ENCODE data around the gene MAN1A1.
A peak's percentile ranks its signal among the peaks of the same experiment; 100 is the strongest.

MAN1A1 gene

DNA sequence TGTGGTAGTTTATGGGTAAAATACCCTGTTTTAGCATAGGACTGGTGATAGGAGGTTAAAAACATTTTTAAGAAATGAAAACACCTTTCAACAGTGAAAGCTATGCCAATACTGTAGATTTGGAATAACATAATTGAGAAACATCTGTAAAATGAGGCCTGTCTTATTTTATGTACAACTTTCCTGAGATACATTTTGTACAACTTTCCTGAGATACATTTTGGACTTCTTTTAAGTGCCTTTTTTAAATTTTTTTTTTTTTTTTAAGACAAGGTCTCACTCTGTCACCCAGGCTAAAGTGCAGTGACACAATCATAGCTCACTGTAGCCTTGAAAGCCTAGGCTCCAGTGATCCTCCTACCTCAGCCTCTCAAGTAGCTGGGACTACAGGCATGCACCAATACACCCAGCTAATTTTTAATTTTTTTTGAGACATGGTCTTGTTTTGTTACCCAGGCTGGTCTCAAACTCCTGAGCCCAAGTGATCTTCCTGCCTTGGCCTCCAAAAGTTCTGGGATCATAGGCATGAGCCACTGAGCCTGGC, 84.6 kb downstream of the MAN1A1 start:
- no peak for FAIRE-seq

DNA sequence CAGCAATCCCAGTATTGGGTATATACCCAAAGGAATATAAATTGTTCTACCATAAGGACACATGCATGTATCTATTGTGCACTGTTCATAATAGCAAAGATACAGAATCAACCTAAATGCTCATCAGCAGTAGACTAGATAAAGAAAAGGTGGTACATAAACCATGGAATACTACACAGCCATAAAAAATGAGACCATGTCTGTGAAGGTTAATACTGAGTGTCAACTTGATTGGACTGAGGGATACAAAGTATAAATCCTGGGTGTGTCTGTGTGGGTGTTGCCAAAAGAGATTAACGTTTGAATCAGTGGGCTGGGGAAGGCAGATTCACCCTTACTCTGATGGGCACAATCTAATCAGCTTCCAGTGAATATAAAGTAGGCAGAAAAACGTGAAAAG, 86.9 kb downstream of the MAN1A1 start:
- FAIRE-seq = no peak

DNA sequence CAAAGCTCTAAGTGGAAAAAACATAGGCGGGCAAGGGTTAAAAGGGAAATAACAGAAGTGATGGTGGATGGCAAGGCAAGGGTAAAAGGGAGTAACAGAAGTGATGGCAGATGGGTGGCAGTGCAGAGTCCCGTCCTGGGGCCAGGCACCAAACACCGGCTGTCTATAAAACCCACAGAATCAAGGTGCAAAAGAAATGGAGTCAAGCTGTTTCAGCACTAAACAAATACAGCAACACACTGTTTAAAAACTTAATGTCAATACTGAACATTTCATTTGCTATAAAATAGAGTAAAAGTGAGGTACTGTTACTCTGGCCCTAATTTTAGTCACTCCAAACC, 87.6 kb downstream of the MAN1A1 start:
- FAIRE-seq = no peak

DNA sequence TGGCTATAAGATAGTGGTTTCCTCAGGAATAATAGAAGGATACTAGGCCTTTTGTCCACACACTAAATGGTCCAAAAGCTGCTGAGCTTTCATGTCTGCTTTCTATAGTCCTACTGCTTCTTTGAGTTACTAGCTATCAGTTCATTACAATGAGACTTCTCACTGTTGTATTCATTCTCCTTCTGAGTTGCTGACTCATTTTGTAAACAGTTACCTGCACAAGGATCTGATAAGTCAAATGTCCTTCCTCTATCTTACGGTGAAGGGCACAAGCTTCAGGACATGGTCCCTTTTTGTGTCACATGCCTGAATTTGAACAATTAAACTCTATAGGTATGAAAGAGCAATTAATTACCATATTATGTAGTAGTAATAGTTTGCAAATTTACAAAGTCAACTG, 90.5 kb downstream of the MAN1A1 start:
- FAIRE-seq = no peak

DNA sequence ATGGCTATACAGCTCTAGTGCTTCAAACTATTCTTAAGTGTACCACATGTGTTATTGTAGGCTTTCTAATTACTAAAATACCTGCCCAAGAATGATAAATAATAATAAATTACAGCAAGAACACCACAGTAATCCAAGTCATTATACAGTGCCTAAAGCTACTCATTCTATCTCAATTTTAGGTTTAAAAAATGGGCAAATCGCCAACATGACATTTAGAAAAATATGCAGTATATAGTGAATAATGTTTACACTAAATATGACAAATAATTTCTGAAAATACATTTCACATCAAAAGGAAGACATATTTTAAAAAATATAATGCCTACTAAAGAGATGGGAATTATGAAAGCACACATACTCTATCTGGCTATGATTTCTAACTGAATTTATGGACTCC, 91.8 kb downstream of the MAN1A1 start:
- no peak for FAIRE-seq

DNA sequence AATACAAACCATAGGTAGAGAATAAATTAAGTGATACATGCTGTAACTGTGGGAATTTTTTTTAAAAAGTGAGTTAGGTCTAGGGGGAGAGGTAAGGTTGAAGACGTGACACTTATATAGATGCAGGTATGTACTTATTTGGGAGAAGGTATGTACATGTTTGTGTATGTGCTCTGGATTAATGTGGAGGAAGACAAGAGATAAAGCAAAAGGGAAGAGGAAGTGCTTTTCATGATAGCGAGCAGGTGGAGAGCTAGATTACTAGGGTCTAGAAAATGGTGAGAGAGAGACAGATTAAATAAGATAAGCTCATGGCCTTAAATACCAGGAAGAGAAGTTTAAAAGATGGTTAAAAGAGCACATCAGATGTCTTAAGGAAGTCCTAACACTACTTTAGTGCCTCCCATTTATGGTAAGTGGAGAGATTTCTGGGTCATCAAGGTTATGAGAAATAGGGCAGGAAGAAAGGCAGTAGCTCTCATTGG, 92.5 kb downstream of the MAN1A1 start:
- FAIRE-seq = no peak

DNA sequence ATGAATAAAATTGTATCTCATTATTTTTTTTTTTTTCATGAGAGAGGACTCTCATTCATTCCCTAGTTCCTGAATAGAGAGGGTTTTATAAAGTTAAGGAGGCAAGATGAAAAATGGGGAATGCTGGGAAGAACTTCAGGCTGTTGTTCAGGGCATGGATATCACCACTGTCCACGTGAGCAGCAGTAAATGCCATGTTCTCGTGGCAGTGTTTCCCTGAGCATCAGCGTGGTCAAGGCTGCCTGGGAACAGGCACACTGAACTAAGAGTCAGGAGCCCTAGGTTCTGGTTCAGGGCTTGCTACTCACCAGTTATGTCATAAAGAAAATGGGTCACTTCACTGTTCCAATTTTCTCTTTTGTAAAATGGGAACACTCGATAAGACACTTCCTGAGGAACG, 93.2 kb downstream of the MAN1A1 start:
- FAIRE-seq = no peak

DNA sequence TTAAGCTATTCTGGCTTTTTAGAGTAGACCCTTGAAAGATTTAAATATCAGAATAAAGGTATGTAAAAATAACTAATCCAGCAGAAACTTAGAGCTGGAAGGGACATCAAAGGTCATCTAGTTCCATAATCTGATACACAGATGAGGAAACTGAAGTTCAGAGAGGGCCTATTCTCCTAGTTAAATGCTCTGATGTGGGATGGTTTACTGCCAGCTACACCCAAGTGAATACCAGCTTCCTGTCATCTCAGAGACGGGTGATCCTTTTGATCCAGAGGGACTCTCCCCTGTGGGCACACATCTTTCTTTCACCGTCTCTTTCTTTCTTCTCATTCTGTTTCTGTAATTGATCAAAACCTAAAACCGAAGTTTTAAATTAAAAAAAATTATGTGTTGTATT, 94.1 kb downstream of the MAN1A1 start:
- FAIRE-seq = no peak

DNA sequence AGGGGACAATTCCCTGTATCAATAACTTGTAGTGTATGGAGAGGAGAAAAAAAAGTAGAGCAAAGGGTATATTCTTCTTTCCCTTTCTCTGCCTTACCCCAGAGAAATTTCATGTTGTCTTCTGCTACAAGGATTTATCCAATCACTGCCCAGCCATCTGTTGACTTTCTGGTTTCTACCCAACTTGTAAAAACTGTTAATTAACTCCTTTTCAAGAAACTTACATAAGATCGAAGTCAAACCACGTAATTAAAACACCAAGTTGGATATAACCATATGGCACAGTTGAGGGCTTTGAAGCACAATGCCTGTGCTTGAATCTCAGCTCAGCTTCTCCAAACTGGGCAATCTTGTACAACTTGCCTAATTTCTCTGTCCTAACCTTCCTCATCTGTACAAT, 99.5 kb downstream of the MAN1A1 start:
- FAIRE-seq = no peak

DNA sequence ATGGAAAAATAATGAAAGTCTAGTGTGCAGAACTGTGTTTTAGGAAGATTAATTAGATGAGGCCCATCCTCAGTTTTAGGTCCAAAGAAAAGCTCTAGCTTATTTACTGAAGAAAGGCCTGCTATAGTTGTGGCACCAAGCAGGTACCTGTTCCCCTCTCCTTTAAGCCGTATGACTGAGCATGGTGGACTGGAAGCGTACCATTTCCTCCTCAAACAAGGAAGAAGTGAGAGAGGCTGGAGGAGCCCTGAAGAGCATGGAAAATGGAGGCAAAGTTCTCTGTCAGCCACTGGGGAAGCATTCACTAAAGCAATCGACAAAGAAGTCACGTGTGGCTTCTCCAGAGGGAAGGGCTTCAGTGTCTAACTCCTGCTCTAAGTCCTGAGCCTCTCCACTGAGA, 100.2 kb downstream of the MAN1A1 start:
- FAIRE-seq = no peak

DNA sequence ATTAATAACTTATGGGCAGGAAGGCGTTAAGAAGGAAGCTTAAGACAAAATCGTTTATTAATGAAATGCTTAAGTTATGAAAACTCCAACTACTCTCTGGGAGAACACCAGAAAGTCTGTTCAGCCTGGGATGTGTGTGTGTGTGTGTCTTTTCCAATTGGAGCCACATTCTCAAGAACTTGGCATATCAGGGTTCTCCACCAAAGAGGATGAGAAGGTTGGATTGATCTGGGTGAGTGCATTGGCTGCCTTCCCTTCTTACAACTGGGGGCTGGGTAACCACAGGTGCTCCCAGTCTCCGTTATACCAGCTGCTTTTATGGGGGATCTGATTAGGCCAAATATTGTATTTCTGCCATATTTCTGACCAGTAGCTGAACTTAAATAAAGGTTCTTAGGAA, 102.1 kb downstream of the MAN1A1 start:
- FAIRE-seq = no peak

DNA sequence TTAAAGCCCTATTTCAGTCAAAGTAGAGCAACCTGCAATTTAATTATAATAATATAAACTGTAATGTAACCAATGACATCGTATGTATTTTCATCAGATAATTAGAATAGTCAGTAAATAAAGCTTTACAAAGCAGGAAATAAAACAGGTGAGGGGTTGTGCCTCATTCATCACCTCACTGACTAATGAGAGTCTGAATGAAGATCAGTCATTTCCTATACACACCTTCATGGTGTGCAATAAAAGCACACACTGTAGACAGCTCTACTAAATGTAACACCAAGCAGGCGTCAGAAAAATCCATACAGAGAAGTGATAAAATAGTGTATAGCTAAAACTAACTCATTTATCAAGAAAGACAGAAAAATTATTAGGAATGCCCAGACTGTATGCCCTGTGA, 105.9 kb downstream of the MAN1A1 start:
- no peak for FAIRE-seq

DNA sequence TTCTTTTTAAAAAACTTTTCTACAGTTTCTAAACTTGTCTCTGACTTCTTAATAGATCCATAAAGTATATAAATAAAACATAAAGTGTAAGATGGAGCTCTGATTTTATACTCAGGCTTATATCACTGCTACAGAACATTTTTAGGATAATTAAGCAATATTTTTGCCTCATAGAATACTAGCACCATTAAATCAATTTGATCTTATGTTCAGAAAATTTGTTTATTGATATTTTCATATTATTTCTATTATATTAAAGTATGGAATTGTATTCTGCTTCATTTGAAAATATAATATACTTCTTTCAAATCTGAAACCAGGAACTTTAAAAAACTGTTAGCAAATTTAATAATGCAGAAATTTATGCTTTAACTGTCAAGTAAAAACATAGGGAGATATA, 106.5 kb downstream of the MAN1A1 start:
- no peak for FAIRE-seq

DNA sequence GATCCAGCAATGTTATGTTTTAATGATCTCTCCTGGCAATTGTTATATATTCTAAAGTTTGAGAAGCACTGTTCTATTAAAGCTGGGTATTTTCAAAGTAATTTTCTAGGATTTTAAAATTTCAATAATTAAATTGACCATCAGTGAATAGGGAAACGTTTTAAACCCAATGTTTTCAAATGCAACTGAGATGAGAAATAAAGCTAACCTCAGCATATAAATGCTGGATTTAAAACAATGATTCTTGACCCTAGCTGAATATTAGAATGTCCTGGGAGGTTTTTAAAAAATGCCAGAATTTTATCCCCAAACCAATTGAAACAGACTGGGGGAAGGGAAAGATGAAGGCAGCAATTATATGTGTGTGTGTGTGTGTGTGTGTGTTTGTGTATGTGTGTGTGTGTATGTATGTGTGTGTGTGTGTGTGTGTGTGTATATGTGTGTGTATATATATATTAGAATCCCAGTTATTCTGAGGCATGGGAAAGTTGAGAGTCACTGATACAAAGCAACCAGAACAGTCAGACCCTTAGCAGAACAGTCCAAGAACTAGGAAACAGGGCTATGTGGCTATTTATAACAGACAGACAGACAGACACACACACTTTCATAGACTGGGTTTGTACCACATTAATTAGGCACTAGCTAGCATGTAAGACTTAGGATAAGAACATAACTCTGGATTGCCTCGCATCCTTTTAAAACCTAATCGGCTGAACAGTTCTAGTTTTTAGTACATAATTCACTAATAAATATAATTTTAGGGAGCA, 107.8 kb downstream of the MAN1A1 start:
- FAIRE-seq = no peak

DNA sequence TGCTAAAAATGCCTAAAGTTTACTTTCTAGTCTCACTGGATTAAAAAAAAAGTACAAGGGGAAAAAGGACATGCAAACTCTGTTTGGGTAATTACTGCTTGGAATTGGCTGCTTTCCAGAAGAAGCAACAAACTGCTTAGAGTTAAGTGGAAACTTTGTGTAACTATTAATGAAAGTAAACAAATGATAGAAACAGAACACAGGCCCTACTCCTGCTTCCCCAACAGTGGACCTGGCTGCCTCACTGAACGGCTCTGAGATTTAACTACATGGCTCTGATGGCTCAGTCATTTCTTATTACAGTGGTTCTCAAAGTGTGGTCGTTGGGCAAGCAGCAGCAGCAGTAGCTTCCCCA, 108.5 kb downstream of the MAN1A1 start:
- FAIRE-seq = no peak

DNA sequence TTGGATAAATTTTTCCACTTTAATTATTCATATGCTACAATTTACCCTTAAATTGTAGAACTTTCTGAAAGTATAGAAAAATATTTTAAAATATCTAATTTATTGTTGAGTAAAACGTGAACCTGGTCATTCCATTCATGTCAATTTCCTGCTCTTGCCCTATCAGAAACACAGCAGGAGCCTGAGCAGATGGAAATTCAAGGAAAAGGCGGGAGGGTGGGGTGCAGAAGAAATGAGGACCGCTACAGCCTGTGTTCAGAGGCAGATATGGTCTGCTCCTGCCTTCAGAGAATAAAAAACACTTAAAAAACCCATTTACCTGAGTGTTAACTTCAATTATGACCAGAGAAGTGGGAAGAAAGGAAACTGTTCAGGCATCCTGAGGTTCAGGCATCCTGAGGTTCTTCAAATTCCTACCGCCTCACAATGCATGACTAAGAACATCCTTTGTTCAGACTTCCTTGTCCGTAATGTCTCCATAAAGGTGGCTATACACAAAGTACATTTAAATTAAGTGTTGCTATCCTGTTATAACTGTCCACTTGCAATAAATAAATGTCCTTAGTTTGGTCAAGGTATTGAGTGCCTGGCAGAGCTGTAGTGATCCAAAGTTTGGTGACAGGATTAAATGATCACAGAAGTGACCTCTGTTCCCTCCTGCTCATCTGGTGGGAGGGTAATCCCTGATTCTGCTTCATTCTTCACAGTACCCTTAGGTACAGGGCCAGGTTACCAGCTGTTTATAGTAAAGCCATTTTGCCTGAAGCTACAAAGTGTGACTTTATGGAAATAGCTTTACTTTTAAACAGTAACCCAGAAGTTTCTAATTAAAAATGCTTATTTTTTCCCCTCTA, 109.1 kb downstream of the MAN1A1 start:
- no peak for FAIRE-seq

DNA sequence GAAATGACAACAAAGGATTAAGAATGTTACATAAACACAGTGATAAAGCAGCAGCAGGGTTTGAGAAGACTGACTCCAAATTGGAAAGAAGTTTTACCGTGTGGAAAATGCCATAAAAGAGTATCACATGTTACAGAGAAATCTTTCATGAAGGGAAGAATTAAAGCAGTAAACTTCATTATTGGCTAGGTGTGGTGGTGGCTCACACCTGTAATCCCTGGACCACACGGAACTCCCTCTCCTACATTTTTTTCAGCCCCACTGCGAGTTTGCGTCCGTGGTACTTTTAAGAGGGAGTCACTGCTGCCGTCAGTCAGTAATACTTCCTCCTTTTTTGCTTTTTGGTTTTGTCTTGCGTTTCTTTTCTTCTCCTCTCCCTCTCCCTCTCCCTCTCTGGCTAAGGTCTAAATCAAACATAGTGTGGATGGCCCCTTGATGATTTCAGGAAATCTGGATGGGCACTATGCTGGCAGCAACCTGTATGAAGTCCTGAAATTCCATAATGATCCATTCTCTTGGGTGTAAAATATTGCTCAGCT, 112.3 kb downstream of the MAN1A1 start:
- FAIRE-seq = peak; percentile 100

DNA sequence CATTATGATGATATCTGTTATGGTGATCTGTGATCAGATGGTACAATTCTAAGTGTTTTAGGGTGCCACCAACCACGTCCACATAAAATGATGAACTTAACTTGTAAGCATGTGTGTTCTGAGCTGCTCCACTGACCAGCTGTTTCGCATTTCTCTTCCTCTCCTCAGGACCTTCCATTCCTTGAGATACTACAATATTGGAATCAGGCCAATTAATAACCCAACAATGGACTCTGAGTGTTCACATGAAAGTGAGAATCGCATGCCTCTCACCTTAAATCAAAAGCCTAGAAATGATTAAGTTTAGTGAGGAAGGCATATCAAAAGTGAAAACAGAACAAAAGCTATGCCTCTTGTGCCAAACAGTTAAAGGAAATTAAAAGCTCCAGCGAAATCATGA, 114.6 kb downstream of the MAN1A1 start:
- FAIRE-seq = no peak

DNA sequence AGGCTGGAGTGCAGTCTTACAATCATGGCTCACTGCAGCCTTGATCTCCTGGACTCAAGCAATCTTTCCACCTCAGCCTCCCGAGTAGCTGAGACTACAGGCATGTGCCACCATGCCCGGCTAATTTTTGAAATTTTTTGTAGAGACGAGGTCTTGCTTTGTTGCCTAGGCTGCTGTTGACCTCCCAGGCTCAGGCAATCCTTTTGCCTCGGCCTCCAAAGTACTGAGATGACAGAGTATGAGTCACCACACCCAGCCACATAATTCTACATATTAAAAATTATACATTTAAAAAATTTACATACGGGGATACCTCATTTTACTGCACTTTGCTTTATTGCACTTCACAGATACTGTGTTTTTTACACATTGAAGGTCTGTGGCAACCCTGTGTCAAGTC, 115.1 kb downstream of the MAN1A1 start:
- FAIRE-seq = no peak

DNA sequence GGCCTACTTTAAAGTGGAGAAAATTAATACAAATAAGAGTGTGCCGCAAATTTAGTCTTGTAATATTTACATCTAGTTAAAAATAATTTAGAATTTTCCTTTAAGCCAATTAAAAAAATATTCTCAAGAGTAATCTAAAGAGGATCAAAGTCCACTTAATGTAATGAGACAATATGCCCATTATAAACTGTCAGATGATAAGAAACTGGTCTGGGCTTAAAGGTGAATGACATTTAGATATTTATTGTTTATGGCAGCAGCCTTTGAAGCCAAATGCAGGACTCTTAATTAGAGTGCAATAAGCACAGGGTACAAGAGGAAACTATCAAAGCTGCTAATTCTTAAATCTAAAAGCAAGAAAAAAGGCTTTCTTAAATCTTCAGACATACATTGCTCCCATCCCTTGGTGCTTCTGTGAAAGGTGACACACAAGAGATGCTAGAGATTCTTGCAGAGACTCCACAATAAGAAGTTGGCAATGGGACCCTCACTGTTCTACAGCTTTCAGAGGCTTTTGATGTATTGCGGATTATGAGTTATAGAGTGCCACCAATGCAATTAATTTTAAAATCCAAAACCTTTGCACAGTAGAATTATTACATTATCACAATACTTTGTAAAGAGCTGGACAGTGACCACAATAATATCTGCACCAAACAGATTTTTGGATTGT, 116.1 kb downstream of the MAN1A1 start:
- no peak for FAIRE-seq

DNA sequence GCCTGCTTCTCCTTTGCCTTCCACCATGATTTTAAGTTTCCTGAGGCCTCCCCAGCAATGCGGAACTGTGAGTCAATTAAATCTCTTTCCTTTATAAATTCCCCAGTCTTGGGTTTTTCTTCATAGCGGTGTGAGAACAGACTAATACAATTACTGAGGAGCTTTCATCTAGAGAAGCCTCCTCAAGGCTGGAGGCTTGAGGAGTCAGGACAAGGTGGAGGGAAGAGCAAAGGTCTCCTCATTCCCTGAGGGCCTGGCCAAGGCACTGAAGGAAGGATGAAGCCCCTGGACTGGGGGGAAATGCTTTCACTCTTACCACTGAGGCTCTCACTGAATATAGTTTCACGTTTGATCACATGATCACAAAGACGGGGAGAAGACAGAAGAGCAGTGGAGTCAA, 118.2 kb downstream of the MAN1A1 start:
- no peak for FAIRE-seq

DNA sequence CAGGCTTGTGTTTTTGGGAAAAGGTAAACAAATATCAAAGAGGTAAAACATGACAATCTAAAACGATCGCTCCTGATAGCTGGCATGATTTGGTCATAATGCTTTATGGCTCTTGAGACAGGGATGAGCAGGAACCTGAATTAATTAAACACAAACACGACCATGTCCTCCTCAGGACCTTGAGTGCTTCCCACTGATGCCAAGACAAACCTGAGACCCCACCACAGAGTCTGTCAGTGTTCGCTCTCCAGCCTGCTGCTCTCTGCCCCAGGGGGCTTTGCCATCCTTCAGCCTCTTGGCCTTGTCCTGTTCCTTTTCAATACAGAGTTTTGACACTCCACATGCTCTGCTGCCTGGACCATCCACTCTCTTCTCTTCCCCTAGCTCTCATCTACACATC, 119.4 kb downstream of the MAN1A1 start:
- no peak for FAIRE-seq

DNA sequence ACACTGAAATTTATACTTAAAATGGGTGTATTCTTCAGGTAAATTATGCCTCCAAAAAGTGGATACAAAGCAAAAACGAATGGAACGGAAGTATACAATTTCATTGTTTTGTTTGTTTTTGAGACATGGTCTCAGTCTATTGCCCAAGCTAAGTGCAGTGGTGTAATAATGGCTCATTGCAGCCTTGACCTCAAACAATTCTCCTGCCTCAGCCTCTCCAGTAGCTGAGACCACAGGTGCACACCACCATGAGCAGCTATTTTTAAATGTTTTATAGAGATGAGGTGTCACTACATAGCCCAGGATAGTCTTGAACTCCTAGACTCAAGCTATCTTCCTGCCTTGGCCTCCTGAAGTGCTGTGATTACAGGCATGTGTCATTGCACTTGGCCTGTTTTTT, 122.2 kb downstream of the MAN1A1 start:
- FAIRE-seq = no peak

All from A204.1 (cell line).